ENCODE results near the gene MUC20.

DNA sequence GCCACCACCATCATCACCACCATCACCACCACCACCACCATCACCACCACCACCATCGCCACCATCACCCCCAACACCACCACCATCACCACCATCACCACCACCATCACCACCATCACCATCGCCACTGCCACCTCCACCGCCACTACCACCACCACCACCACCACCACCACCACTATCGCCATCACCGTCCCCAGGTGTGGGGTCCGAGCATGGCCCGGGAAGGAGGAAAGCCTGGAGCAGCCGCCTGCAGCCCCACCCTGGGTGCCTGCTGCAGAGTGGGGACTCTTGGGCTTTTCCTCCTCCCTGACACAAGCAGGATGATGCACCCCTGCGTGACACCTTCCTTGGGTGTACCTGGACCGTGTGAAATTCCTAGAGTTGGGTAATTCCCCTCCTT, 47.0 kb downstream of the MUC20 start:
- TF ChIP-seq, protein P1, sequence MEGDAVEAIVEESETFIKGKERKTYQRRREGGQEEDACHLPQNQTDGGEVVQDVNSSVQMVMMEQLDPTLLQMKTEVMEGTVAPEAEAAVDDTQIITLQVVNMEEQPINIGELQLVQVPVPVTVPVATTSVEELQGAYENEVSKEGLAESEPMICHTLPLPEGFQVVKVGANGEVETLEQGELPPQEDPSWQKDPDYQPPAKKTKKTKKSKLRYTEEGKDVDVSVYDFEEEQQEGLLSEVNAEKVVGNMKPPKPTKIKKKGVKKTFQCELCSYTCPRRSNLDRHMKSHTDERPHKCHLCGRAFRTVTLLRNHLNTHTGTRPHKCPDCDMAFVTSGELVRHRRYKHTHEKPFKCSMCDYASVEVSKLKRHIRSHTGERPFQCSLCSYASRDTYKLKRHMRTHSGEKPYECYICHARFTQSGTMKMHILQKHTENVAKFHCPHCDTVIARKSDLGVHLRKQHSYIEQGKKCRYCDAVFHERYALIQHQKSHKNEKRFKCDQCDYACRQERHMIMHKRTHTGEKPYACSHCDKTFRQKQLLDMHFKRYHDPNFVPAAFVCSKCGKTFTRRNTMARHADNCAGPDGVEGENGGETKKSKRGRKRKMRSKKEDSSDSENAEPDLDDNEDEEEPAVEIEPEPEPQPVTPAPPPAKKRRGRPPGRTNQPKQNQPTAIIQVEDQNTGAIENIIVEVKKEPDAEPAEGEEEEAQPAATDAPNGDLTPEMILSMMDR (conservative IDR thresholded peaks at IDR 0.05), result no peak
- no peak for TF ChIP-seq ZFX (IDR thresholded peaks at IDR 0.05)
